Liver (tissue), 9 donors: ENCODE data around the gene ASS1. TPM values are rescaled to one million over a fixed set of nuclear protein-coding genes. Genes with fewer than 3 reads are reported as not detected.

Source experiments
- DNase-seq: peaks from one replicate; pipeline ENCODE4 v3.0.0-alpha.2; 2017; ENCODE audit warnings: low spot score
- H3K27ac ChIP-seq, 2 donors: one replicate each; pipeline ENCODE4 v1.7.0; 2013; ENCODE audit warnings: inconsistent platforms in 2 of 2, low read length in 2 of 2, control low read depth in 1 of 2, low read depth in 1 of 2, mild to moderate bottlenecking in 1 of 2
- H3K27me3 ChIP-seq, 4 donors: one replicate each; pipeline versions ENCODE4 v1.6.1 to v1.7.0; 2013; ENCODE audit warnings: low read length in 3 of 4, inconsistent platforms in 1 of 4, mild to moderate bottlenecking in 1 of 4, moderate library complexity in 1 of 4; ENCODE audit not compliant: control insufficient read depth in 4 of 4, insufficient read depth in 4 of 4
- H3K36me3 ChIP-seq, 4 donors: one replicate each; pipeline versions ENCODE4 v1.6.1 to v1.7.0; 2013; ENCODE audit warnings: low read length in 3 of 4, mild to moderate bottlenecking in 3 of 4, low read depth in 1 of 4, moderate library complexity in 1 of 4; ENCODE audit not compliant: control insufficient read depth in 4 of 4, insufficient read depth in 3 of 4
- H3K4me1 ChIP-seq, 4 donors: one replicate each; pipeline versions ENCODE4 v1.6.1 to v1.7.0; 2013; ENCODE audit warnings: low read length in 3 of 4, mild to moderate bottlenecking in 3 of 4, moderate library complexity in 1 of 4; ENCODE audit not compliant: control insufficient read depth in 4 of 4, insufficient read depth in 4 of 4
- H3K4me3 ChIP-seq, 3 donors: one replicate each; pipeline versions ENCODE4 v1.6.1 to v1.7.0; 2013; ENCODE audit warnings: low read length in 3 of 3, control low read depth in 1 of 3, low read depth in 1 of 3, mild to moderate bottlenecking in 1 of 3
- H3K9ac ChIP-seq, 2 donors: one replicate each; pipeline ENCODE4 v1.7.0; 2013; ENCODE audit warnings: low read length in 2 of 2, mild to moderate bottlenecking in 2 of 2, moderate library complexity in 2 of 2, control low read depth in 1 of 2, low read depth in 1 of 2
- H3K9me3 ChIP-seq, 4 donors: one replicate each; pipeline versions ENCODE4 v1.6.1 to v1.7.0; 2013; ENCODE audit warnings: low read length in 3 of 4; ENCODE audit not compliant: control insufficient read depth in 4 of 4
- EGR1 ChIP-seq, 2 donors: IDR thresholded peaks; 2 replicates each; pipeline ENCODE4 v1.6.1; 2016 to 2018; ENCODE audit warnings: antibody characterized with exemption in 2 of 2, low read depth in 2 of 2
- FOXA1 ChIP-seq: IDR thresholded peaks from 2 replicates; pipeline ENCODE4 v1.6.1; 2016; ENCODE audit warnings: antibody characterized with exemption
- FOXA2 ChIP-seq: IDR thresholded peaks from 2 replicates; pipeline ENCODE4 v1.6.1; 2016; ENCODE audit warnings: antibody characterized with exemption
- GABPA ChIP-seq, 2 donors: IDR thresholded peaks in 1 of 2; conservative IDR thresholded peaks in 1 of 2; 2 replicates each; pipeline ENCODE4 v1.6.1; 2016; ENCODE audit warnings: antibody characterized with exemption in 2 of 2, mild to moderate bottlenecking in 1 of 2, moderate library complexity in 1 of 2
- HNF4A ChIP-seq, 2 donors: conservative IDR thresholded peaks; 2 replicates each; pipeline ENCODE4 v1.6.1; 2016; ENCODE audit warnings: antibody characterized with exemption in 2 of 2, mild to moderate bottlenecking in 2 of 2
- HNF4G ChIP-seq: IDR thresholded peaks from 2 replicates; pipeline ENCODE4 v1.6.1; 2016; ENCODE audit warnings: antibody characterized with exemption
- JUND ChIP-seq, 2 donors: IDR thresholded peaks; 2 replicates each; pipeline ENCODE4 v1.6.1; 2016; ENCODE audit warnings: antibody characterized with exemption in 2 of 2
- NR2F2 ChIP-seq: IDR thresholded peaks from 2 replicates; pipeline ENCODE4 v1.6.1; 2016; ENCODE audit warnings: antibody characterized with exemption
- RAD21 ChIP-seq, 2 donors: IDR thresholded peaks; 2 replicates each; pipeline ENCODE4 v1.6.1; 2016; ENCODE audit warnings: antibody characterized with exemption in 2 of 2, mild to moderate bottlenecking in 2 of 2
- RXRA ChIP-seq, 2 donors: IDR thresholded peaks; 2 replicates each; pipeline ENCODE4 v1.6.1; 2017 to 2018; ENCODE audit warnings: antibody characterized with exemption in 2 of 2, mild to moderate bottlenecking in 1 of 2
- SP1 ChIP-seq: IDR thresholded peaks from 2 replicates; pipeline ENCODE4 v1.6.1; 2018; ENCODE audit warnings: antibody characterized with exemption, mild to moderate bottlenecking
- TAF1 ChIP-seq: conservative IDR thresholded peaks from 2 replicates; pipeline ENCODE4 v1.6.1; 2016; ENCODE audit warnings: antibody characterized with exemption, mild to moderate bottlenecking
- YY1 ChIP-seq: IDR thresholded peaks from 2 replicates; pipeline ENCODE4 v1.6.1; 2016; ENCODE audit warnings: antibody characterized with exemption, mild to moderate bottlenecking
- WGBS: extraction: QIAGEN DNeasy Blood & Tissue Kit; methylation state at CpG from one replicate; pipeline ENCODE4 v1.1.7; 2013; 5-methylcytosine and 5-hydroxymethylcytosine counted together
- polyA plus RNA-seq, 2 donors: library from polyadenylated mRNA; stranded (reverse) in 1 of 2; unstranded in 1 of 2; fragments of 200-250 nt in 1 of 2; fragments of >200 nt in 1 of 2; fragmentation: Nextera tagmentation in 1 of 2; extraction: Ambion mirVana in 1 of 2; gene quantifications; one replicate each; pipeline versions ENCODE4 v1.2.1 to v1.2.3, GENCODE V29; 2013 to 2015
- total RNA-seq, 2 donors: library from RNA; depleted of rRNA; stranded (reverse); fragments of >200 nt; gene quantifications; one replicate each; pipeline ENCODE4 v1.2.3, GENCODE V29; 2014
- TF ChIP-seq, protein P1 (sequence below): IDR thresholded peaks from 2 replicates; pipeline ENCODE4 v1.6.1; 2016; ENCODE audit warnings: antibody characterized with exemption
- TF ChIP-seq, protein P2 (sequence below): IDR thresholded peaks from 2 replicates; pipeline ENCODE4 v1.6.1; 2016; ENCODE audit warnings: antibody characterized with exemption
- TF ChIP-seq, protein P3 (sequence below): IDR thresholded peaks from 2 replicates; pipeline ENCODE4 v1.6.1; 2016; ENCODE audit warnings: antibody characterized with exemption
- TF ChIP-seq, protein P4 (sequence below): fragments of 150-350 bp; IDR thresholded peaks from 2 replicates; pipeline ENCODE4 v1.5.1; 2017; ENCODE audit warnings: improper control_type of control experiment, low read depth, low read length; ENCODE audit not compliant: missing input control
- TF ChIP-seq, protein P5 (sequence below): IDR thresholded peaks from 2 replicates; pipeline ENCODE4 v1.6.1; 2016; ENCODE audit warnings: antibody characterized with exemption, mild to moderate bottlenecking
- donor health status: healthy.
- donor health status: healthy.
- donor health status: healthy.
- donor health status: healthy.
- donor health status: healthy.

Gene ASS1
- total and polyA plus RNA-seq, 4 donors: 396 to 711 (median 533) TPM

DNA sequence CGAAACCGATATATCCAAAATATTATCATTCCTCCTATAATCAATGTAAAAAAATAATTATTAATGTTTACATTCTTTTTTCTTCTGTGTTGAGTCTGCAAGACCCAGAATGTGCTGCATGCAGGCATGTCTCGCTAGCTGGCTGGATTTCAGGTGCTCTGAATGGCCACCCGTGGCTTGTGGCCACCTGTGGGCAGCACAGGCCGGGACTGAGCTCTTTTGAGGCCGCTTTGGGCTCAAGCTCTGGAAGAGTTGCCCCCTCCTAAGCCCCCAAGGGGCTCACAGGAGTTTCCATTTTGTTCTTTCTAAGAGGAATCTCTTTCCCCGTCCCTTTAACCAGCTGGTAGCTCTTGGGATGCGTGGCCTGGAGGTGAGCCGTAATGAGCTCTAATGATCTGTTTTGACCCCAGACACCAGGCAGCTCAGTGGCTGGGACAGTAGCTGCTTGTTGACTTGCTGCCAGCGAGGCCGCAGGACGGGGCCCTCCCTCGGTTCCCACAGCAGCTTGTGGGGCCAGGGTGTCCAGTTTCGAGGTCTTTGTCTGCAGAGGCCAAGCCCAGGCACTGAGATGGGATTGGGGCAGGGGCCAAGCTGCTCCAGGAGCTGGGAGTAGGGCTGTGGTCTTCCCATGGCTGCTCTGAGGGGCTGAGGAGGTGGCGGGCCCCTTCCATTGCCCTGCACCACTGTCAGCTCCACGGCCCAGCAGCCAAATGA, 20.8 kb downstream of the ASS1 start:
- H3K27me3 ChIP-seq: no peaks in the 10 kb centered on the region
- no peak for TF ChIP-seq FOXA2
- TF ChIP-seq RXRA (IDR thresholded peaks at IDR 0.05): peak in 1 of 2 donors; percentile 28
- no peaks in the 10 kb centered on the region for H3K9me3 ChIP-seq
- no peak overlapping the region for H3K9ac ChIP-seq
- 53% methylated on average over 16 of the region's 16 CpGs for WGBS
- H3K36me3 ChIP-seq: peaks cover 12 to 45% (median 31%) of the 10 kb centered on the region in 4 donors
- H3K4me3 ChIP-seq: no peak overlapping the region
- H3K27ac ChIP-seq: no peak overlapping the region
- no peak for DNase-seq
- H3K4me1 ChIP-seq: peaks cover 7 to 48% (median 27%) of the 10 kb centered on the region in 4 donors

DNA sequence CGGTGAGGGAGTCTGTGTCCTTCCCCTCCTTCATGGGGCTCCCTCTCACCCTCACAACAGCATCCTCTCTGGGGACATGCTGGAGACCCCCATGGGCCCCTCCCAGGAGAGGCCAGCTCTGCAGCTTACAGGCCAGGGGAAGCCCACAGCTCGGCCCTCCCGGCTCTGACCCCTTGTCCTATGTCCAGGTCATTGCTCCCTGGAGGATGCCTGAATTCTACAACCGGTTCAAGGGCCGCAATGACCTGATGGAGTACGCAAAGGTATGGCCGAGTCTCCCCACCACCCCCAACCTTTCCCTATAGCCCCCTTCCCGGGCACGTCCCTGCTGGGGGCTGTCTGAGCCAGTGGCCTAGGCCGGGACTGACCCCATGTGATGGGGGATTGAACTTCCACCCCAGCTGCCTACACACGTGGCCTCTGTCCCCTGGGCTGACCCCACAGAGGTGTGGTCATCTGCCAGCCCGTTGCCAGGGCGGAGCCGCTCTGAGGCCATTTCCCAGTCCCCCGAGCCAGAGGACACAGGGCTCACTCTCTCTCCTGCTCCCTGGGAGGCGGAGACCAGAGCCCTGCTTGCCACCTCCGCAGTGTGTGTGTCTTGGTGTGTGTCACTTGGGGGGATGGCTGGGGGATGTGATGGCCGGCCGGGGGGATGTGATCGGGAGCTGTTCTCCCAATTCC, 21.9 kb downstream of the ASS1 start:
- peak overlapping the region; percentile 39 to 54 for H3K27ac ChIP-seq
- no peaks in the 10 kb centered on the region for H3K9me3 ChIP-seq
- no peaks in the 10 kb centered on the region for H3K27me3 ChIP-seq
- H3K9ac ChIP-seq: no peak overlapping the region
- peak; percentile 57 for DNase-seq
- H3K4me1 ChIP-seq: peaks cover 7 to 44% (median 26%) of the 10 kb centered on the region in 4 donors
- no peak overlapping the region for H3K4me3 ChIP-seq
- peak; percentile 58 for TF ChIP-seq SP1
- TF ChIP-seq, protein P1, sequence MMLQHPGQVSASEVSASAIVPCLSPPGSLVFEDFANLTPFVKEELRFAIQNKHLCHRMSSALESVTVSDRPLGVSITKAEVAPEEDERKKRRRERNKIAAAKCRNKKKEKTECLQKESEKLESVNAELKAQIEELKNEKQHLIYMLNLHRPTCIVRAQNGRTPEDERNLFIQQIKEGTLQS: peak; percentile 44
- TF ChIP-seq, protein P2, sequence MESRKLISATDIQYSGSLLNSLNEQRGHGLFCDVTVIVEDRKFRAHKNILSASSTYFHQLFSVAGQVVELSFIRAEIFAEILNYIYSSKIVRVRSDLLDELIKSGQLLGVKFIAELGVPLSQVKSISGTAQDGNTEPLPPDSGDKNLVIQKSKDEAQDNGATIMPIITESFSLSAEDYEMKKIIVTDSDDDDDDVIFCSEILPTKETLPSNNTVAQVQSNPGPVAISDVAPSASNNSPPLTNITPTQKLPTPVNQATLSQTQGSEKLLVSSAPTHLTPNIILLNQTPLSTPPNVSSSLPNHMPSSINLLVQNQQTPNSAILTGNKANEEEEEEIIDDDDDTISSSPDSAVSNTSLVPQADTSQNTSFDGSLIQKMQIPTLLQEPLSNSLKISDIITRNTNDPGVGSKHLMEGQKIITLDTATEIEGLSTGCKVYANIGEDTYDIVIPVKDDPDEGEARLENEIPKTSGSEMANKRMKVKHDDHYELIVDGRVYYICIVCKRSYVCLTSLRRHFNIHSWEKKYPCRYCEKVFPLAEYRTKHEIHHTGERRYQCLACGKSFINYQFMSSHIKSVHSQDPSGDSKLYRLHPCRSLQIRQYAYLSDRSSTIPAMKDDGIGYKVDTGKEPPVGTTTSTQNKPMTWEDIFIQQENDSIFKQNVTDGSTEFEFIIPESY: peak; percentile 37
- TF ChIP-seq, protein P3, sequence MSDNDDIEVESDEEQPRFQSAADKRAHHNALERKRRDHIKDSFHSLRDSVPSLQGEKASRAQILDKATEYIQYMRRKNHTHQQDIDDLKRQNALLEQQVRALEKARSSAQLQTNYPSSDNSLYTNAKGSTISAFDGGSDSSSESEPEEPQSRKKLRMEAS: peak; percentile 51
- TF ChIP-seq FOXA1: no peak
- peak; percentile 20 for TF ChIP-seq HNF4G
- peak; percentile 97 to 98 for TF ChIP-seq RXRA (IDR thresholded peaks at IDR 0.05)
- TF ChIP-seq YY1: peak; percentile 80
- TF ChIP-seq, protein P4, sequence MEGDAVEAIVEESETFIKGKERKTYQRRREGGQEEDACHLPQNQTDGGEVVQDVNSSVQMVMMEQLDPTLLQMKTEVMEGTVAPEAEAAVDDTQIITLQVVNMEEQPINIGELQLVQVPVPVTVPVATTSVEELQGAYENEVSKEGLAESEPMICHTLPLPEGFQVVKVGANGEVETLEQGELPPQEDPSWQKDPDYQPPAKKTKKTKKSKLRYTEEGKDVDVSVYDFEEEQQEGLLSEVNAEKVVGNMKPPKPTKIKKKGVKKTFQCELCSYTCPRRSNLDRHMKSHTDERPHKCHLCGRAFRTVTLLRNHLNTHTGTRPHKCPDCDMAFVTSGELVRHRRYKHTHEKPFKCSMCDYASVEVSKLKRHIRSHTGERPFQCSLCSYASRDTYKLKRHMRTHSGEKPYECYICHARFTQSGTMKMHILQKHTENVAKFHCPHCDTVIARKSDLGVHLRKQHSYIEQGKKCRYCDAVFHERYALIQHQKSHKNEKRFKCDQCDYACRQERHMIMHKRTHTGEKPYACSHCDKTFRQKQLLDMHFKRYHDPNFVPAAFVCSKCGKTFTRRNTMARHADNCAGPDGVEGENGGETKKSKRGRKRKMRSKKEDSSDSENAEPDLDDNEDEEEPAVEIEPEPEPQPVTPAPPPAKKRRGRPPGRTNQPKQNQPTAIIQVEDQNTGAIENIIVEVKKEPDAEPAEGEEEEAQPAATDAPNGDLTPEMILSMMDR: no peak
- TF ChIP-seq GABPA (IDR thresholded peaks at IDR 0.05 in 1 of 2, conservative IDR thresholded peaks at IDR 0.05 in 1 of 2): peak in 1 of 2 donors; percentile 52
- peak; percentile 5 for TF ChIP-seq FOXA2
- peak; percentile 74 to 87 for TF ChIP-seq HNF4A (conservative IDR thresholded peaks at IDR 0.05)
- peak; percentile 48 to 55 for TF ChIP-seq RAD21 (IDR thresholded peaks at IDR 0.05)
- no peak for TF ChIP-seq EGR1 (IDR thresholded peaks at IDR 0.05; ENCODE audit: low read depth in 2 of 2)
- no peak for TF ChIP-seq TAF1
- TF ChIP-seq, protein P5, sequence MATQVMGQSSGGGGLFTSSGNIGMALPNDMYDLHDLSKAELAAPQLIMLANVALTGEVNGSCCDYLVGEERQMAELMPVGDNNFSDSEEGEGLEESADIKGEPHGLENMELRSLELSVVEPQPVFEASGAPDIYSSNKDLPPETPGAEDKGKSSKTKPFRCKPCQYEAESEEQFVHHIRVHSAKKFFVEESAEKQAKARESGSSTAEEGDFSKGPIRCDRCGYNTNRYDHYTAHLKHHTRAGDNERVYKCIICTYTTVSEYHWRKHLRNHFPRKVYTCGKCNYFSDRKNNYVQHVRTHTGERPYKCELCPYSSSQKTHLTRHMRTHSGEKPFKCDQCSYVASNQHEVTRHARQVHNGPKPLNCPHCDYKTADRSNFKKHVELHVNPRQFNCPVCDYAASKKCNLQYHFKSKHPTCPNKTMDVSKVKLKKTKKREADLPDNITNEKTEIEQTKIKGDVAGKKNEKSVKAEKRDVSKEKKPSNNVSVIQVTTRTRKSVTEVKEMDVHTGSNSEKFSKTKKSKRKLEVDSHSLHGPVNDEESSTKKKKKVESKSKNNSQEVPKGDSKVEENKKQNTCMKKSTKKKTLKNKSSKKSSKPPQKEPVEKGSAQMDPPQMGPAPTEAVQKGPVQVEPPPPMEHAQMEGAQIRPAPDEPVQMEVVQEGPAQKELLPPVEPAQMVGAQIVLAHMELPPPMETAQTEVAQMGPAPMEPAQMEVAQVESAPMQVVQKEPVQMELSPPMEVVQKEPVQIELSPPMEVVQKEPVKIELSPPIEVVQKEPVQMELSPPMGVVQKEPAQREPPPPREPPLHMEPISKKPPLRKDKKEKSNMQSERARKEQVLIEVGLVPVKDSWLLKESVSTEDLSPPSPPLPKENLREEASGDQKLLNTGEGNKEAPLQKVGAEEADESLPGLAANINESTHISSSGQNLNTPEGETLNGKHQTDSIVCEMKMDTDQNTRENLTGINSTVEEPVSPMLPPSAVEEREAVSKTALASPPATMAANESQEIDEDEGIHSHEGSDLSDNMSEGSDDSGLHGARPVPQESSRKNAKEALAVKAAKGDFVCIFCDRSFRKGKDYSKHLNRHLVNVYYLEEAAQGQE: peak; percentile 71
- peak; percentile 30 to 53 for TF ChIP-seq JUND (IDR thresholded peaks at IDR 0.05)
- peak; percentile 54 for TF ChIP-seq NR2F2
- WGBS: 32% methylated on average over 20 of the region's 20 CpGs
- peaks cover 17 to 48% (median 40%) of the 10 kb centered on the region in 4 donors for H3K36me3 ChIP-seq
